Endothelial cell of umbilical vein (primary cell): ENCODE results near the gene TRAF7. TPM values are rescaled to one million over a fixed set of nuclear protein-coding genes. Genes with fewer than 3 reads are reported as not detected.

ENCODE experiments used
- BruUV-seq: library from RNA; stranded (reverse); fragments of 400-500 nt; replicated peaks from 2 replicates; lab custom pipeline; 2021; lab: Mats Ljungman, UMichigan
- CTCF ChIA-PET: fragments of 300-600, 350-600 bp; sonication (Branson Sonifier 250); formaldehyde crosslinking; loops from one replicate; lab custom pipeline; 2021; ENCODE audit warnings: antibody characterized with exemption, inconsistent platforms; lab: Charles Lee
- POLR2A ChIA-PET: fragments of 300-600, 350-600 bp; sonication (Branson Sonifier 250); formaldehyde crosslinking; loops from one replicate; lab custom pipeline; 2021; ENCODE audit warnings: antibody characterized with exemption, inconsistent platforms; lab: Charles Lee
- DNase-seq: peaks from one replicate; pipeline ENCODE4 v3.0.0-alpha.2; 2011; ENCODE audit warnings: low read depth, low spot score
- FAIRE-seq: peaks from 2 replicates; lab custom pipeline; 2011; peaks lifted over from hg19 to GRCh38; lab: Jason Lieb, UNC
- H2AFZ ChIP-seq: 2 replicates; pipeline ENCODE4 v1.6.0; 2012; ENCODE audit warnings: low read depth, low read length, control low read depth, inconsistent platforms
- H3K27ac ChIP-seq: 2 replicates; pipeline ENCODE4 v1.5.1; 2011; ENCODE audit warnings: low read depth, mild to moderate bottlenecking, control low read depth, low read length, moderate library complexity; ENCODE audit not compliant: insufficient read depth
- H3K27me3 ChIP-seq, 2 experiments: 2 replicates each; pipeline versions ENCODE4 v1.6.0 to v1.6.1; 2011; ENCODE audit warnings: low read length in 2 of 2, mixed read lengths in 1 of 2; ENCODE audit not compliant: control insufficient read depth in 2 of 2, insufficient read depth in 2 of 2
- H3K36me3 ChIP-seq, 2 experiments: 2 replicates in 1 of 2; 3 replicates in 1 of 2; pipeline ENCODE4 v1.5.1; 2011; ENCODE audit warnings: low read length in 2 of 2, mild to moderate bottlenecking in 1 of 2, moderate library complexity in 1 of 2; ENCODE audit not compliant: control insufficient read depth in 2 of 2, insufficient read depth in 2 of 2; ENCODE audit errors: extremely low read depth in 1 of 2
- H3K4me1 ChIP-seq: 3 replicates; pipeline ENCODE4 v1.5.1; 2011; ENCODE audit warnings: mild to moderate bottlenecking, low read length; ENCODE audit not compliant: control insufficient read depth, insufficient read depth; ENCODE audit errors: extremely low read depth
- H3K4me2 ChIP-seq: 2 replicates; pipeline ENCODE4 v1.6.1; 2011; ENCODE audit warnings: low read length, control low read depth, mixed read lengths; ENCODE audit not compliant: insufficient read depth
- H3K4me3 ChIP-seq, 3 experiments: fragments of 200-600 bp in 1 of 3; sonication (generic), shearing (Covaris generic) in 1 of 3; replicated peaks in 1 of 3; 2 replicates each; pipeline ENCODE4 v1.5.1; 2011 to 2016; ENCODE audit warnings: control low read depth in 3 of 3, low read length in 3 of 3, mild to moderate bottlenecking in 2 of 3, inconsistent platforms in 1 of 3, low read depth in 1 of 3, moderate library complexity in 1 of 3; ENCODE audit not compliant: insufficient read depth in 1 of 3
- H3K79me2 ChIP-seq: 2 replicates; pipeline ENCODE4 v1.6.0; 2012; ENCODE audit warnings: low read length, inconsistent platforms; ENCODE audit not compliant: control insufficient read depth, insufficient read depth
- H3K9ac ChIP-seq: replicated peaks from 2 replicates; pipeline ENCODE3; 2011; ENCODE audit warnings: low read length, control low read depth; ENCODE audit not compliant: insufficient read depth; ENCODE audit errors: extremely low read depth
- H3K9me1 ChIP-seq: replicated peaks from 3 replicates; pipeline ENCODE4 v1.6.0; 2011; ENCODE audit warnings: mild to moderate bottlenecking, low read length; ENCODE audit not compliant: control insufficient read depth, insufficient read depth; ENCODE audit errors: extremely low read depth
- H3K9me3 ChIP-seq: replicated peaks from 2 replicates; pipeline ENCODE4 v1.5.1; 2012; ENCODE audit warnings: low read length, inconsistent platforms; ENCODE audit not compliant: control insufficient read depth, insufficient read depth
- H4K20me1 ChIP-seq: replicated peaks from 2 replicates; pipeline ENCODE3; 2011; ENCODE audit warnings: mild to moderate bottlenecking, low read length; ENCODE audit not compliant: control insufficient read depth, insufficient read depth; ENCODE audit errors: extremely low read depth
- CTCF ChIP-seq, 2 donors: IDR thresholded peaks; 1 replicate in 1 of 2; 2 replicates in 1 of 2; pipeline ENCODE4 v1.5.1; 2011; ENCODE audit warnings: low read length in 2 of 2, mild to moderate bottlenecking in 2 of 2, moderate library complexity in 2 of 2, control low read depth in 1 of 2, inconsistent platforms in 1 of 2, low read depth in 1 of 2; ENCODE audit not compliant: insufficient read depth in 1 of 2; ENCODE audit errors: extremely low read depth in 1 of 2
- EZH2 ChIP-seq: IDR thresholded peaks from 2 replicates; pipeline ENCODE4 v1.6.1; 2012; ENCODE audit warnings: borderline replicate concordance, low read depth, mild to moderate bottlenecking, moderate library complexity, low read length, inconsistent platforms; ENCODE audit not compliant: severe bottlenecking
- FOS ChIP-seq: IDR thresholded peaks from 2 replicates; pipeline ENCODE4 v1.6.1; 2011; ENCODE audit warnings: mild to moderate bottlenecking, low read length, moderate library complexity, borderline replicate concordance; ENCODE audit not compliant: insufficient read depth
- GATA2 ChIP-seq: IDR thresholded peaks from 2 replicates; pipeline ENCODE4 v1.7.0; 2011; ENCODE audit warnings: low read depth, mild to moderate bottlenecking, moderate library complexity, mixed read lengths, low read length; ENCODE audit not compliant: insufficient read length, insufficient read depth
- JUN ChIP-seq: IDR thresholded peaks from 2 replicates; pipeline ENCODE4 v1.6.1; 2011; ENCODE audit warnings: borderline replicate concordance, low read depth; ENCODE audit not compliant: insufficient read length, insufficient read depth
- MAX ChIP-seq: IDR thresholded peaks from 2 replicates; pipeline ENCODE4 v1.6.1; 2011; ENCODE audit not compliant: insufficient read depth, insufficient read length
- MYC ChIP-seq: IDR thresholded peaks from one replicate; pipeline ENCODE4 v1.6.1; 2011; ENCODE audit warnings: mild to moderate bottlenecking, low read depth, low read length
- POLR2A ChIP-seq: IDR thresholded peaks from 2 replicates; pipeline ENCODE4 v1.6.1; 2012; ENCODE audit warnings: low read depth, mild to moderate bottlenecking, control low read depth, low read length
- POLR2AphosphoS5 ChIP-seq: IDR thresholded peaks from 2 replicates; pipeline ENCODE4 v1.6.1; 2012; ENCODE audit warnings: low read depth, mild to moderate bottlenecking, control low read depth, low read length, moderate library complexity; ENCODE audit not compliant: insufficient read depth
- dilution Hi-C: fragments of 300-500 bp; cut with MboI; formaldehyde crosslinking; loops from one replicate; pipeline ENCODE4 v1.15.0; 2019; ENCODE audit warnings: low sequenced_read_pairs; ENCODE audit not compliant: extremely low pct_ligation_motif_present
- intact Hi-C: fragments of 100-400 bp; cut with micrococcal nuclease; formaldehyde crosslinking; loops from one replicate; pipeline ENCODE4 v1.10.0; 2022
- polyA plus RNA-seq, 4 experiments: library from polyadenylated mRNA; depleted of rRNA in 3 of 4; stranded (reverse) in 3 of 4; unstranded in 1 of 4; fragments of >200 nt; gene quantifications; 2 replicates each; pipeline versions ENCODE4 v1.2.1 to v1.2.3, GENCODE V29; 2011 to 2012; ENCODE audit warnings: missing spikeins in 1 of 4
- total RNA-seq: library from RNA; stranded (reverse); gene quantifications from 2 replicates; pipeline ENCODE4 v1.2.3, GENCODE V29; 2021

The TRAF7 gene
- total and polyA plus RNA-seq, 2 donors (not counting 3 experiments of a cell fraction or from before 2014, with no cell fraction given): 141 to 175 TPM

GRCh38 chr16:2145843-2146242 lies 9.7 kb upstream of the TRAF7 start:
- dilution Hi-C loops (no loop called here), intact Hi-C loops (no loop called here)
- H3K4me1 ChIP-seq: peaks cover 14% of the 10 kb centered on the region
- no peaks in the 10 kb centered on the region for H3K9me1 ChIP-seq
- no peaks in the 10 kb centered on the region for H3K27me3 ChIP-seq
- H3K4me3 ChIP-seq: no peak overlapping the region
- no peaks in the 10 kb centered on the region for H3K36me3 ChIP-seq
- no peak overlapping the region for H3K9ac ChIP-seq
- H3K79me2 ChIP-seq: no peaks in the 10 kb centered on the region
- FAIRE-seq (no peak), DNase-seq (no peak)
- no TSS peak for BruUV-seq
- no peak overlapping the region for H2AFZ ChIP-seq
- no peaks in the 10 kb centered on the region for H4K20me1 ChIP-seq
- CTCF ChIA-PET: interaction anchor here (1.1 to 3.3 kb wide), 6 partner anchors 10 to 142 kb away, joined by 3 to 14 read pairs (median 4); partner anchors contain the start of genes NHERF2 and TRAF7
- H3K4me2 ChIP-seq: no peak overlapping the region
- TF ChIP-seq MAX (no peak), EZH2 (no peak), GATA2 (no peak), POLR2AphosphoS5 (no peak), CTCF (IDR thresholded peaks at IDR 0.05; ENCODE audit: extremely low read depth in 1 of 2, insufficient read depth in 1 of 2, low read depth in 1 of 2, low read length in 2 of 2) (no peak), POLR2A (no peak), JUN (no peak), MYC (no peak), FOS (no peak)
- no peaks in the 10 kb centered on the region for H3K9me3 ChIP-seq
- H3K27ac ChIP-seq: no peak overlapping the region
- POLR2A ChIA-PET: interaction anchor here (1.2 to 4.8 kb wide), 3 partner anchors 9 to 138 kb away, joined by 3 to 24 read pairs (median 3); partner anchors contain the start of gene TRAF7
